Rectal smooth muscle tissue (tissue), 1 donor: ENCODE measurements around the gene TTC3.

Source experiments
- H3K27ac ChIP-seq: one replicate; pipeline ENCODE4 v1.7.0; 2013; ENCODE audit warnings: low read depth, low read length, inconsistent platforms
- H3K27me3 ChIP-seq: one replicate; pipeline ENCODE4 v1.7.0; 2013; ENCODE audit warnings: low read length; ENCODE audit not compliant: control insufficient read depth, insufficient read depth
- H3K36me3 ChIP-seq: one replicate; pipeline ENCODE4 v1.7.0; 2013; ENCODE audit warnings: low read length; ENCODE audit not compliant: control insufficient read depth, insufficient read depth
- H3K4me1 ChIP-seq: one replicate; pipeline ENCODE4 v1.7.0; 2013; ENCODE audit warnings: low read length; ENCODE audit not compliant: control insufficient read depth, insufficient read depth
- H3K4me3 ChIP-seq: one replicate; pipeline ENCODE4 v1.7.0; 2013; ENCODE audit warnings: low read length
- H3K9ac ChIP-seq: one replicate; pipeline ENCODE4 v1.7.0; 2013; ENCODE audit warnings: low read length

The TTC3 gene

DNA sequence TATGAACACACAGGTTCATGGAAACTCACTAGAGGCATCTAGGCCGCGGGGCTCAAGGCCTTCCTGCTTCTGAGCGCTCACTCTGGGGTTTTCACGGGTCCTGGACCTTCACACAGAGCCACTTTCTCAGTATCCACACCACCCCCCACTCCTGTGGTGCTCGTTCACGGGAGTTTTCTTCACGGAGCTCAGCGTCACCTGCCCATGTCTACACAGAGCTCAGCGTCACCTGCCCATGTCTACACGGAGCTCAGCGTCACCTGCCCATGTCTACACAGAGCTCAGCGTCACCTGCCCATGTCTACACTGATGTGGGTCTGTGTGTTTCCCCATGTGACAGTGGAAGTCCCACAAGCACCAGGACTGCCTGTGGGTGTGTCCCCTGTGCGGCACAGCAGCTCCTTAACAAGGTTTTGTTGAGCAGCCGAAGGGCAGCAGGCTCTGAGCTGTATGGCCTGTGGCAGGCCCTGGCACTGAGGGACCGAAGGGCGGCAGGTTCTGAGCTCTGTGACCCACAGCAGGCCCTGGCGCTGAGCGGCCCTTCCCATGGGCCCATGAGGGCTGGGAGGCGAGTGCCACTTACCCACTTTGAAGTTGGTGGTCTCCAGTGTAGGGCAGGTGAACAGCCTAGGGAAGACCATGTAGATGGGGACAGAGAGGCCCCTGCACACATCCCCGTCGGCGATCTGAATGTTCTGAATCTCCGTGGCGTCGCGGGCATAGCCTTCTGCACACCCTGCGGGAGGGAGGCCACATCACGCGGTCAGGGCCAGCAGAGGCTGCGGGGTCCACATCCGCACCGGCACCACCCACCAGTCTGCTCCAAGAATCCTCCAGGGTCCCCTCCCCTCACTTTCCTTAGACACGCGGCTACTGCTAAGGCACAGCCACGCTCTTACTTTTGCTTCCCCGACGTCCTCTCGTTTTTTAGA, 154.3 kb downstream of the TTC3 start:
- Histone ChIP-seq H3K36me3 (peaks cover 46% of the 10 kb centered on the region), H3K27me3 (no peaks in the 10 kb centered on the region), H3K4me1 (no peaks in the 10 kb centered on the region), H3K27ac (no peak overlapping the region), H3K9ac (no peak overlapping the region), H3K4me3 (no peak overlapping the region)

DNA sequence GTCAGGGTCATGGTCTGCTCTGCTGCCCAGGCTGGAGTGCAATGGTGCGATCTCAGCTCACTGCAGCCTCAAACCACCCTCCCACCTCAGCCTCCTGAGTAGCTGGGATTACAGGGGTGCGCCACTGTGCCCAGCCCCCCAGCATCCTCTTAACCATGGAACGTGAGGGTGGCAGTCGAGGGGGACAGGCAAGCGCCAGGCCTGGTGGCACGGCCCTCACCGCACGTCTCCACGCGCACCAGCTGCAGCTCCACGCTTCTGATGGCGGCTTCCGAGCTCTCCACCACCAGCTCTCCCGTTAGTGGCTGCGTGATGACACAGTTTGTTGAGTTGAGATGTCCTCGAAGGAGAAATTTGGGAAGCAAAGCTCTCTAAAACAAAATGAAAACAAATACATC, 154.9 kb downstream of the TTC3 start:
- peaks cover 48% of the 10 kb centered on the region for H3K36me3 ChIP-seq

DNA sequence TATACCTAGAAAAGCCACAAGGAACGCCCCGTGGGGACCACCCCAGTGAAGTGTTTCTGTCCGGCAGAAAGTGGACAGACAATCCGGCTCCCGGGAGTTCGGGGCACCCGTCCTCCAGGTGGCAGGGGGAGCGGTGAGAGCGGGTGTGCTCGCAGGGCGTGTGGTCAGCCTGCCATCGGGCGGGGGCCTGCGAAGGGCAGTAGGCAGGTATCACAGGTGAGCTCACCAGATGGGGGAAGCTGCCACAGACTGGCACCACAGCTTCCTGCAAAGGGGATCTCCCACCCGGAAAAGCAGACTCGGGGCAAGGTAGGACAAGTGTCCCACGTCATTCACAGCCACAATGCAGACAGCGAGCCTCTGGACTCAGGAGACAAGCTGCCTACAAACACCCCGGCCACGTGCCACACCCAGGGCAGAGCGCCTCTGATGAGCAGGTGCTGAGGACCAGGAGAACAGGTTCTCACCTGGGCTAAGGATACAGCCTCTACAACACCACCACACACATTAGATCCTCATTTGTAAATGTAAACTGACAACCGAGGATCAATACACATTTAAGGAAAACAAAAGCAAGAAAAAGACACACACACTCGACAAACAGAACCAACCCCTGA, 157.7 kb downstream of the TTC3 start:
- H3K27me3 ChIP-seq, result no peaks in the 10 kb centered on the region
- H3K36me3 ChIP-seq, result peaks cover 36% of the 10 kb centered on the region
- no peaks in the 10 kb centered on the region for H3K4me1 ChIP-seq
- no peak overlapping the region for H3K9ac ChIP-seq
- H3K4me3 ChIP-seq, result no peak overlapping the region
- no peak overlapping the region for H3K27ac ChIP-seq

More for the DNA sequence above, 154.9 kb downstream of the TTC3 start:
- H3K27ac ChIP-seq, result no peak overlapping the region
- no peaks in the 10 kb centered on the region for H3K4me1 ChIP-seq
- no peak overlapping the region for H3K9ac ChIP-seq
- no peaks in the 10 kb centered on the region for H3K27me3 ChIP-seq
- H3K4me3 ChIP-seq, result no peak overlapping the region

DNA sequence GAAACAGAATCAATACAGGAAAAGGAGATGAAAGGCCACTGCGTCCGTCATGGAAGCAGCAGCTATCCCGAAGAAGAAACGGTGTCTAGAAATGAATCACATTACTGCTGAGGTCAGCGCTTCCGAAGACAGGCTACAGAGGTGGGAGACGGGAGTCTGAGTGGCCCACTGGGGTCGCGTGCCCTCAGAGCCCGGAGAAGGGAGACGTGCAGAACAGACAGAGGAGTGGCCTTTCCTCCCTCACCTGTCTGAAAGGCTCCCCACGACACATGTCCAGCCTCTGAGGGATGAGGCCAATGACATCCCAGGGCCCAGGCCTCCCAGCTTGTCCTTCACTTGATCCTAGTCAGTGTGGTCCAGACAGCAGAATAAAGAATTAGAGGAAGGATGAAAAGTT, 158.2 kb downstream of the TTC3 start:
- H3K4me1 ChIP-seq, result no peaks in the 10 kb centered on the region
- no peak overlapping the region for H3K27ac ChIP-seq
- H3K27me3 ChIP-seq, result no peaks in the 10 kb centered on the region
- peaks cover 31% of the 10 kb centered on the region for H3K36me3 ChIP-seq
- no peak overlapping the region for H3K4me3 ChIP-seq
- H3K9ac ChIP-seq, result no peak overlapping the region

DNA sequence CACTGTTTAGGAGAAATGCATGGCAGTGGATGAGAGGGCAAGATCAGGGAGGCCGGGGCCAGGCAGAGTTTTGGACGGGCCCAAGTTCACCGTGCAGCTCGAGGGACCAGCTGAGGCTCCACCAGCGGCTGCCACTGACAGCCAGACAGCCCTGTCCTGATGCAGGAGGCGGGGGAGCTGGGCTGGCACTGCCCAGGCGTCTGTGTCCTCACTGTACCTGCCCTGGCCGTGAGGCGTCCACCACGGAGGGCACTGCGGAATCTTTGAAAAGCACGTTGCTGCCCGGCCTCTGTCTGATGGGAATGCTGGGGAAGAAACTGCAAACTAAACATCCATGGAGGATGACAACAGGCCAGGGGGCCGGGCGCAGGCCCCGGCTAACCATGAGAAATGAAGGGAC, 158.6 kb downstream of the TTC3 start:
- Histone ChIP-seq H3K9ac (no peak overlapping the region), H3K27me3 (no peaks in the 10 kb centered on the region), H3K36me3 (peaks cover 27% of the 10 kb centered on the region), H3K4me1 (no peaks in the 10 kb centered on the region), H3K4me3 (no peak overlapping the region), H3K27ac (no peak overlapping the region)

DNA sequence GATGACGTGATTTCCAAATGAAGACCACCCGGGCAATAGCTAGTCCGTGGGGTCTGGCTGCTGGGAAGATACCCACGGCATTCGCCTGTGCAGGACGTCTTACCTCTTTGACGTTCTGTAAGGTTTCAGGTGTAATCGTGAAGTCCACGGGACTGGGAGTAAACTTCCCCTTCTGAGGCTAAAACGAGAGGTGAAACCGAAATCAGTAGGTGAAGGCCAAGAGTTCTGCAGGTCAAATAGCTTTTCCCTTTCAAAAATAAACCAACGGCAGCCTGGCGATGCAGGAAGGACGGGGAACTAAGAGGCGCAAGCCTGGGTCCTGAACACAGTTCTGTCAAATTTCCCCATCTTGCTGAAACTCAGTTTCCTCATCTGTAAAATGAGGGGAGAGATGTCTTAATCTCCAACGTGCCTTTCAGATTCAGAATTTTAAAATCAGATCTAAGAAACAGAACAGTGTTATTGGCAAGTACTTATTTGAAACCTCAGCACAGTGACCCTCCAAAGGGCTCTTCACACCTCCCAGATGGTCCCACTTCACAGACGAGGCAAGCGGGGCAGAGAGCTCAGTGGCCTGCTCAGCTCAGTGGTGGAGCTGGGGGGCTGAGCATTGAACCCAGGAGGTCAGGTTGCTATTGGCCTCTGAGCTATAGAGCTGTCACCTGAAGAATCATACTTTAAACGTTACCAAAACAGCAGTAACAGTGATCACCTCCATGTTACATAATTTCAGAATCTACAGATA, 159.4 kb downstream of the TTC3 start:
- Histone ChIP-seq H3K27ac (no peak overlapping the region), H3K4me1 (no peaks in the 10 kb centered on the region), H3K27me3 (no peaks in the 10 kb centered on the region), H3K9ac (no peak overlapping the region), H3K36me3 (peaks cover 21% of the 10 kb centered on the region), H3K4me3 (no peak overlapping the region)

DNA sequence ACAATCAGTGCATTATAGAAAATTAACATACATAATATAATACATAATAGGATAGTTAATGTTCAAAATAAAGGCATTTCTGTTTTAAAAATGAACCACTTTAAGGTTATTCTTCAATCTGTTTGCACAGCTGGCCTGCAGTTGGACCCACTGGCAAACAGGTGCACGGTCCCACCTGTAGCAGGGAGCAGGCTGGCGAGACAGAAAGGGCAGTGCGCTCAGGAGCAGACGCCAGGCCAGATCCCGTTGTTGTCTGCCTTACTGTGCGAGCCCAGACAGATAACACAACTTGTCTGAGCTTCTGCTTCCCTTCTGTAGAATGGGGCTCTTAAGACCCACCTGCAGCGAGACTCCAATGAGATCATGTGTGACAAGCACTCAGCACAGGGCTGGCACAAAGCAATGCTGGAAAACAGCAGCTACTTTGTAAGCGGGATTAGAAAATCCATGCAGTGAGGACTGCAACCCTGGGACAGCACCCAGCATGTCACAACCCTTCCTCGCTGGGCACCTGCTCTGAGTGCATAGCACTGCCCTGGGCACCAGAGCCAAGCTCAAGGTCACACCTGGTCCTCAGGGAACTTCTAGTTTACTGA, 160.6 kb downstream of the TTC3 start:
- H3K9ac ChIP-seq, result no peak overlapping the region
- H3K36me3 ChIP-seq, result peaks cover 18% of the 10 kb centered on the region
- H3K4me1 ChIP-seq, result no peaks in the 10 kb centered on the region
- no peaks in the 10 kb centered on the region for H3K27me3 ChIP-seq
- no peak overlapping the region for H3K27ac ChIP-seq
- no peak overlapping the region for H3K4me3 ChIP-seq

DNA sequence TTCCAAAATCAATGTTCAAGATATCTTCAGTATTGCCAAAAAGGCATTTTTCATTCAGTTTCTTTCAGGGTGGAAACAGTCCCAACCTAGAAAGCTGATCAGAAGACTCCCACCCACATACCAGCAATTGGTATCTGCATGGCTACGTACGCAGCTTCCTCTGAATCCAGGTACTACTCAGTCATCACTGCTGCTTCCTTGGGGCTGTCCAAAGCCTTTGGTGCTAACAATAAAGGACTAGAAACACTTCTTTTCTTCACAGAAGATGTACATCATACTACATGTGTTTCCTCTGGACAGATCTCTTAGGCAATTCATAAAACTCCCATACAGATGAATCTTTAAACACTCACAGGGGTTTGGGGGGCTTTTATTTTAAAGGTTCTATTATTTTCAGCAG, 164.3 kb downstream of the TTC3 start:
- Histone ChIP-seq H3K4me1 (no peaks in the 10 kb centered on the region), H3K27me3 (no peaks in the 10 kb centered on the region), H3K36me3 (peaks cover 4% of the 10 kb centered on the region), H3K27ac (no peak overlapping the region), H3K4me3 (no peak overlapping the region), H3K9ac (no peak overlapping the region)

DNA sequence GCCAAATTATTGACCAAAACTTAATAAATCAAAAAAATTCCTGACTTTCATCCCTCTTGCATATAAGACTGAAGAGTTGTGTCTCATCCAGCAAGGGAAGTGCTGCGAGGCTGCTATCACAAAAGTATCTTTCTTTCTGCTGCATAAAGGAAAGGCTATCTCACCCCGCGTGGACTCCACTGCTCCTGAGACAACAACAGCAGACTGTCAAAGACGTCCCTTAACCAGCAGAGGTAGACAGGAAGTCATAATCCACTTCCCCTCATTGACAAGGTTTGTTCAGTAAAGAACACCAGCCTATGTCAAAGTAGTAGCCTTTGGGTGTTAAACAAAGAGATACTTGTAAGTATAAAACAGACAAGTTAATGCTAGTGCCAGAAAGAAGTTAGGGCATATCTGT, 164.7 kb downstream of the TTC3 start:
- H3K27ac ChIP-seq, result no peak overlapping the region
- no peaks in the 10 kb centered on the region for H3K27me3 ChIP-seq
- peaks cover 3% of the 10 kb centered on the region for H3K36me3 ChIP-seq
- H3K9ac ChIP-seq, result no peak overlapping the region
- H3K4me1 ChIP-seq, result no peaks in the 10 kb centered on the region
- no peak overlapping the region for H3K4me3 ChIP-seq

DNA sequence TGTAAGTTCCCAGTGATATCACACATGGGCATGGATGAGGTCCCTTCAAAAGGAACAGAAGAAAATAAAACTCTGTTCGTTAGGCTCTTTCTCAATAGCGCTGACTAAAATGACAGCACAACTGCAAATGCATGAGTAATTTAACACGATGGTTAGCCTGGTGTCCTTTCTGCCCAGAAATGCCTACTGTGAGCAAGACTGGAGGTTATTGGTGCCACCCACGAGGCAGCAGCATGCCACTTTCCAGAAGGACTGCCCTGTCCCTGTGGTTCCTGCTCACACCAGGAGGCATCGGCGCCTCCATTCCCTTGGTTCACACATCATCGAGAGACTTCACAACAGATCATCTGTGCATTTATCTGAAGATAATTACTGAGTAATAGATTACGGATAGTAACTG, 167.9 kb downstream of the TTC3 start:
- Histone ChIP-seq H3K36me3 (no peaks in the 10 kb centered on the region), H3K4me3 (no peak overlapping the region), H3K27me3 (no peaks in the 10 kb centered on the region), H3K4me1 (no peaks in the 10 kb centered on the region), H3K27ac (no peak overlapping the region), H3K9ac (no peak overlapping the region)

DNA sequence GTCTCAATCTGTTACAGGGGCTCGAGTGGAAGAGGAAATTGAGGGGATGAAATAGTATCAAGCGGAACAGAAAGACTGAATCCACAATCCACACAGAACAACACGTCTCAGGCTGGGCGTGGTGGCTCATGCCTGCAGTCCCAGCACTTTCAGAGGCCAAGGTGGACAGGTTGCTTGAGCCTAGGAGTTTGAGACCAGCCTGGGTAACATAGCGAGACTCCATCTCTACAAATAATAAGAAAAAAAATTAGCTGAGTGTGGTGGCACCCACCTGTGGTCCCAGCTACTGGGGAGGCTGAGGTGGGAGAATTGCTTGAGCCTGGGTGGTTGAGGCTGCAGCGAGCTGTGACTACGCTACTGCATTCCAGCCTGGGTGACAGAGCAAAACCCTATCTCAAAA, 168.4 kb downstream of the TTC3 start:
- no peaks in the 10 kb centered on the region for H3K36me3 ChIP-seq
- H3K4me3 ChIP-seq, result no peak overlapping the region
- no peak overlapping the region for H3K27ac ChIP-seq
- no peak overlapping the region for H3K9ac ChIP-seq
- H3K27me3 ChIP-seq, result no peaks in the 10 kb centered on the region
- no peaks in the 10 kb centered on the region for H3K4me1 ChIP-seq

DNA sequence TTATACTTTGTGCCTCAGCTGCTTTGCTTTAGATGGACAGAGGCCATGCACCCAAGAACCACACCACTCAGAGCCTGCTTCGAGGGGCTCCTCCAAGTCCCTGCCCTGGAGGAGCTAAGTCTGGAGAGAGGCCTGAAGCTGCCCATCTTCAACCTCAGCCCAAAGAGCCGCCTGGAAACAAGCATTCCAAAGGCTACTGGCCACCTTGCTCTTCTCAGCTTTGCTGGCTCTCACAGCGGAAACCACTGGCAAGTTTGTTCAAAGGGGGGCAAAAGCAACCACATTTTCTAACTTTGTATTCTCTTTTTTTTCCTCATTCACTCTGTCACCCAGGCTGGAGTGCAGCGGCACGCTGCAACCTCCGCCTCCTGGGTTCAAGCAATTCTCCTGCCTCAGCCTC, 170.9 kb downstream of the TTC3 start:
- Histone ChIP-seq H3K36me3 (no peaks in the 10 kb centered on the region), H3K27ac (no peak overlapping the region), H3K27me3 (no peaks in the 10 kb centered on the region), H3K4me3 (no peak overlapping the region), H3K9ac (no peak overlapping the region), H3K4me1 (no peaks in the 10 kb centered on the region)
